GM21360 (cell line): Measurements from ENCODE around the gene TMEM132E.

ENCODE experiments used
- ATAC-seq: cut with Tn5 transposase; IDR thresholded peaks from one replicate; pipeline ENCODE4 v1.9.1; 2021; ENCODE audit warnings: mild to moderate bottlenecking, moderate library complexity; ENCODE audit not compliant: unreplicated experiment

The TMEM132E gene

DNA sequence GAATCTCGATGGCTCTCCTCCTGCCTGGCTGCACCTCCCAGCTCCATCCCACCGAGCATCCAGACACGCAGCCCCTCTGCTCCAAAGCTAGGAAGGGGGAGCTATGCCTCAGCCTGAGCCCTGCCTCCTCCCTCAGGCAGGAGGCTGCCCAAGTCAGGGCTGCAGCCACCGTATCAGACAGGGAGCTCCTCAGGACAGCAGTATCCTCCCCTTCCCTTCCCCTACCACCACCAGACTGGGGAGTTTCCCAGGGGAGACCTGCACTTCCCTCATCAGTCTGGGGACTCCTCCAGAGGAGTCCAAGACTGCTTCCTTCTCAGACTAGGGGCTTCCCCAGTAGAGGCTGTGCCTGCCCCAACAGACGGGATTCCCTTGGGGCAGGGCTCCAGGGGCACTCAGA is 17.5 kb downstream of the TMEM132E start:
- no peak for ATAC-seq

DNA sequence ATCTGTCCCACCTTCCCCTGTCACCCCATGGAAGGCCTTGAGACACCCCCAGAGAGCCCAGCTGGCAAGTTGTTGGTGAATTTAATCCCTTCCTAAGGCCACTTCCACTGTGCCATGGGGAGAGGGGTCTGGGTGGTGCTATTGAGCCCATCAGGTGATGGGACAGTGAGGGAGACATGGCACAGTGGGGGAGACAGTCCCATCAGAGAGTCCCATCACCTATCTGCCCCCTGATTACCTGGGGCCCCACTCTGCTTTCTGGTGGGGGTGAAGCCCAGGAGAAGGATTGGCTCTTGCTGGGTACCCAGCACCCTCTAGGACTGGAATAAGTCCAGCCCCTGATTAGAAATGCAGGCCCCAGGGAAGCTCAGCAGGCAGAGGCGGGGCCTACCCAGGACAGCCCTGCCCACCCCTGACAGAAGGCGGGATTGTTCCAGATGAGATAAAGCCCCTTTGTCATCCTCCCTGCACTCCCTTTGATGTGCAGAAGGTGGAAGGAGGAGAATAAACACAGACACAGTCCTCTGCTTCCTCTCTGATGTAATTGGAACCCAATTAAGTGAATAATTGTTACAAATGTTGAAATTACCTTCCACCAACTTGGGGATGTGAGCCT is 18.9 kb downstream of the TMEM132E start:
- ATAC-seq, result no peak

DNA sequence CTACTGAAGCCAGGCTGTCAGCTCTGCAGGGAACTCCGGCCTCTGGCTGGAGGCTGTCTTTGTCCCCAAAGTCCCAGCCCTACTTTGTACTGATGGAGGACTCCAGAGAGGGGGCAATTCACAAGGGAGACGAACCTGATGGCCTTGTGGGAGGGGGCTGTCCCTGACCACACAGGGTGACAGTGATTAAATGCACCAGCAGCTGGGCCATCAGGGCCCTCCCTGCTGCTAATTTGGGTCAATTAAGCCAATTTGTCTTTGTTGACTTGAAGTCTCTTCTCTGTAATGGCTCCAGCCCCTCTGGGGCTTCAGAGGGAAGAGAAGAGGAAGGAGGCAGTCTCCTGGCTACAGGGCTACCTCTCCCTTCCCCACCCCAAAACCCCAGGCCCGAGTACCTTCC is 22.0 kb downstream of the TMEM132E start:
- no peak for ATAC-seq

DNA sequence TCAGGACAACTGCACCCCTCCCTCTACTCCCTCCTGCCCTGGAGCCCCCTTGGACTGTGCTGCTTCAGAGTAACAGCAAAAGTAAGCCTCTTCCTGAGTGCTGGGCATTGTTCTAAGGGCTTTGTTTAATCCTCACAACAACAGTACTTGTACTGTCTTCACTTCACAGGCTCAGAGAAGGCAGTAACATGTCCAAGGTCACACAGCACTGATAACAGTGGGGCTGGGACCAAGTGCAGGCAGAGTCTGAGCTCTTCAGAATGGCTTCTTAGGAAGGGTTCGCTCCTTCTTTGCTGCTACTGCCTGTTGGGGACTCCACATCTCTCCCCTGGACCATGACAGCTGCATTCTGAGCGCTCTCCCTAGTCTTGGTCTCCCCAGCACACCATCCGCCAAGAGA is 24.6 kb downstream of the TMEM132E start:
- no peak for ATAC-seq

DNA sequence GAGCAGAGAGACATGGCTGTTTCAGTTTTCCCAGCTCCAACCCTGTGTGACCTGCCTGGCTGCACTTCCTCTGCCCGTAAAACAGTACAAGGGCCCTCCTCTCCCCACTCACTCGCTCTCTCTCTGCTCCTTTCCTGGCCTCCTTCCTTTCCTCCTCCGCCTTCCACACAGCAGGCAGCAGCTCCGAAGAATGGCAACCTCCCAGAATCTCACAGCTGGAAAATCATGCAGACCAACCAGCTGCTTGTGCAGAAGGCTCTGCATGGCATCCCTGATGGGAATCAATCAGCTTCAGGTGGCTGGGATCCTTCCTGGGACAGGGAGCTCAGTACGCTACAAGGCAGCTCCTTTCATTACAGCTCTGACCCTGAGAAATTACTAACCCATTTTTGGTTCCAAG is 27.4 kb downstream of the TMEM132E start:
- no peak for ATAC-seq

DNA sequence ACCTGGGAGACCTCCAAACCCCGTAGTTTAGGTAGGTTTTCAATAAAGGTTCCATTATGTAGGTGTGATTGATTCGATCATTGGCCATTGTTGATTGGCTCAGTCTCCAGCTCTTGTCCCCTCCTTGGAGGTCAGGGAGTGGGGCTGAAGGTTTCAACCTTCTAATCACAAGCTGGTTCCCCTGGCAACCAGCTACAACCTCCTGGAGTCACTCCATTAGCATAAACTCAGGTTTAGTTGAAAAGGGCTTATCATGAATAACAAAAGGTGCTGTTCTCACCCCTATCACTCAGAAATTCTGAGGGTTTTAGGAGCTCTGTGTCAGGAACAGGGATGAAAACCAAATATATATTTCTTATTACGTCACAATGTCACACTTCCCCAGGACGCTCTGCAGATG is 28.5 kb downstream of the TMEM132E start:
- ATAC-seq, result no peak

DNA sequence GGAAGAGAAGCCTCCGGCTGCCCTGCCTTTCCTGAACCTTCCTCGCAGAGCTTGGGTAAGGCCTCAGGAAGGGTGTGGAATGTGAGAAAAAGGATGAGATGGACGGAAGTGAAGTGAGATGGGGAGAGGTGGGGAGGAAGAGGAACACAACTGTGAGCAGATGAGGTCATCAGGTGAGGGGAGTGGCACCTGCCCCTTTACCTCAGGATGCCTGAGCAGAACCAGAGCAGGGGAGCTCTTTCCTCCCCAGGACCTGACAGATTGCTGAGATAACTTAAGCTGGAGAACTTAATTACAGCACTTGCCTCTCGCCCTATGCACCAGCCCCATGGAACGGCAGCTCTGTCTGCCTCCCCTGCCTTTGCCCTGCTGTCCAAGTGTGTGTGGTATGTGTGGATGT is 29.8 kb downstream of the TMEM132E start:
- no peak for ATAC-seq

DNA sequence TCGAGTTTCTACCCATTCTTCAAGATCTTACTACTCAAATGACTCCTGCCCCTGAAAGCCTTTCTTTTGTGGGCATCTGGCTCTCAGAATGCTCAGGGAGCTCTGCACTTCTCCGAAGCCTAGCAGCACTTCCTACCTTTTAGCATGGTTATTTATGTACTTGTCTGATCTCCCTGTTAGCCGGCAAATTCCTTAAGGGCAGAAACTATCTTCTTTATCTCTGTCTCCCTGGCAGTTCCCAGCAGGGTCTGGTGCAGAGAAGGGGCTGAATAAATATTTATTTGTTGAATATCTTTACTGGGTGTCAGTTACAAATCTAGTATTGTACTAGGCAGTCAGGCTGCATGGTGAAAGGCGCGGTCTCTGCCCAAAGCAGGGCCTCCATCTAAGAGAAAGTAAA is 30.7 kb downstream of the TMEM132E start:
- no peak for ATAC-seq

DNA sequence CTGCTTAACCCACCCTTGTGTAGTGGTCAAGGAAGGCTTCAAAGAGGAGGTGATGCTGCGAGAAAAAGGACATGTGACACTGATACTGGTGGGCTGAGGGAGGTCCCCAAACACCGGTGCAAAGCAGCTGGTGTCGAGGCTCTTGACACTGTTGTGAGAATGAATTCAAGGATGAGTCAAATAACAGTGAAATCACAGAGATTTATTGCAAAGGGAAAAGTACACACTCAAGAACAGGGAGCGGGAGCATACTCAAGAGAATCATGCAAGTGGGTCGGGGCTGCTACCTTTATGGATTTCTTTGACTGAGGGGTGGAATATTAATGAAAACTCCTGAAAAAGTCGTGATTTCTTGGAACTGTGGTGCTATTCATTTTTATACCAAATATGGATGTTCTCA is 31.1 kb downstream of the TMEM132E start:
- ATAC-seq, result no peak

DNA sequence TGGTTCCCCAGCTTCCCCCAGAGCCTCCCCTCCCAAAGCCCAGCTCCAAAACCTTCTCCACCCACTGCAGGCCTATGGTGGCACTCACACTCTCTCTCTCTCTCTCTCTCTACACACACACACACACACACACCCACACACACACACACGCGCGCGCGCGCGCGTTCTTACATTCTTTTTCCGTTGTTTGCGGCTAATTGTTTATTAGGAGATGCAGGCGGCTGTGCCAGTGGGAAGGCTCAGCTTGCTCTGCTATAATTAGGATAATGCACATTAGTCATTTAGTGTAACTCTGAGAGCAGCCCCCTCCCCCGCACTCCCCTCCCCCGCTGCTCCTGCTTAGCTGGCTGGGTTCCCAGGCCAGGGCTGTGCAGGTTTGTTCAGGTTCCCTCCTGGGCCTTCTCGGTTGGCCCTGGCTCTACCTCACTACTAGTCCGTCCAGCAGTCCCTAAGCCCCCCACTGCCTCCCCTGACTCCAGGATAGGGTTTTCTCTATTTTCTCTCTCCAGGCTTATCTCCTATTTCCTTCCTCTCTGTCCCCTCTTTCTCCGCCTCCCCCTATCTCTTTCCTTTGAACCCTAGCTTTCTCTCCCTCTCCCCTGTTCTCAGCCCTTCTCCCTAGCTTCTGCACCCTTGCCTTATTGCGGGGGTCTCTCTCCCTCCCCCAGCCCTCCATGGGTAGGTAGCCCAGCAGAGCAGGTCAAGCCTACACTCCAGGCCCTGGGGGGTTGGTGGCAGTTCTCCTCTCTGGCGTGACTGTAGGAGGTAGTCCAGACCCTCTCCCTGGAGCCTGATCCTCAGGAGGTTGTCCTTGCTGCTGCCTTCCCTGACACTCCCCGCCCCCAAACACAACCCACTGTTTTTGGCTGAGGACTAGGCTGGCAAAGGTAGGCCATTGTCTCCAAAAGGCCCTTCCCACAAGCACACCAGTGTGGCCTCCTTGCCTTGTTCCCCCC is 34.0 kb downstream of the TMEM132E start:
- no peak for ATAC-seq

DNA sequence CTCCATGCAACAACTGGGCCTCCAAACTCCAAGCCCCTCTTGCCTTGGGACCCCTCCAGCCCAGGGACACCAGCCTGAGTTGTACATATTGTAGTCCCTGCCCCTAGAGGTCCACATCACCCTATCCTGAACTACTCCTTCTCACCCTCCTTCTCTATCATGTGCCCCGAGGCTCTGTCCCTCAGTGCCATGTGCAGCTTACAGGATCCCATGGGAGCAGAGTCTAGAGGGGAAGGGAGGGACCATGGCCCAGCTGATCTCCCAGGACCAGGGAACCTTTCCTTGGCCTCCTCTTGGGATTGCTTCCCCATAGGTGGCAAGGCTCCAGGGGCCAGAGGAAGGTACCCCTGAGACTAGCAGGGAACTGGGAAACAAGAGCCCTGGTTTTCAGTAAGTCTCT is 35.3 kb downstream of the TMEM132E start:
- no peak for ATAC-seq

DNA sequence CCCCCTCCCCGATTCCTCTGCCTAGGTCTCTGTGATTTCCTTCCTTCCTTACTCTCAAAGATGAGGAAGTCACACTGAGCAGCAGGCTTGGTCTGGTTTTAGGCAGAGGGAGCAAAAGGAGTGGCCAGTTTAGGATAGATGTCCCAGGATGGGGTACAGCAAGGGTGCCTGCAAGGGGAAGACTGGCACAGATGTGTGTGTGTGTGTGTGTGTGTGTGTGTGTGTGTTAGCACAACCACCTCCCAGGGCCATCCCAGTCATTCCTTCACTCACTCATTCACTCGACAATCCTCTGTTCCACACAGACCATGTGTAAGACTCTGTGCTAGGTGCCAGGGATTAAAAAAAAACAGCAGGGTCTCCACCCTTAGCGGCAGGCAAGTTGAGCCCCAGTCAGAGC is 35.9 kb downstream of the TMEM132E start:
- no peak for ATAC-seq

DNA sequence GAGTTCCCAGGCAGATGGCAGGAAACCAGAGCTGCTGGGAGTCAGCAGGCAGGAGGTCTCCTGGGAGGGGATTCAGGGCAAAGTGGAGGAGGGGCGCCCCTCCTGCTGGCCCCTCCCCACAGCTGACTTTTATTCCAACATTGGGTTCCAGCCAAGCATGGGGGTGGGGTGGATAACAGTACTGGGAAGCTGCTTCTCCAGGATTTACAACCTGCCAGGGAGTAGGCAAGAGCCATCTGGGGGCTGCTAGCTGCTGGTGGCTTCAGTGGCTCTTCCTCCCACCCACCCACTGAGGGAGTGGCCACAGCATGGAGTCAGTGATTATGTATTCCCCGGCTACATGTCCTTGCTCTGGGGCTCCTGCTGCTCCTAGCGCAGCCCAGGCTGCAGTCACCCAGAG is 36.8 kb downstream of the TMEM132E start:
- no peak for ATAC-seq

DNA sequence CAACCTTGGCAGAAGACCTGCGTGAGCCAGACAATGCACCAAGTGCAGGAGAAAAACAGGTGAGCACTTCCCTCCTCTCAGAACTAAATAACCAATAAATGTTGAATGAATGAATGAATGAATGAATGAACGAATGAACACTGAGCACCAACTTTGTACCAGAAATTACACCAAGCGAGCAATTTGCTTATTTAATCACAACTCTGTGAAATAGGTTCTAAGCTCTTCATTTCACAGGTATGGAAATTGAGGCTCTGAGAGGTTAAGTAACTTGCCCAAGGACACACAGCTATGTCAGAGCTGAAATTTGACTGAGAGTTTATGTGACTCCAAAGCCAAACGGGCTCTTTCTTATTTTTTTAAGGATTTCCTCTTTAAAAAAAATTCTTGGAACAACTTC is 38.0 kb downstream of the TMEM132E start:
- ATAC-seq, result no peak

DNA sequence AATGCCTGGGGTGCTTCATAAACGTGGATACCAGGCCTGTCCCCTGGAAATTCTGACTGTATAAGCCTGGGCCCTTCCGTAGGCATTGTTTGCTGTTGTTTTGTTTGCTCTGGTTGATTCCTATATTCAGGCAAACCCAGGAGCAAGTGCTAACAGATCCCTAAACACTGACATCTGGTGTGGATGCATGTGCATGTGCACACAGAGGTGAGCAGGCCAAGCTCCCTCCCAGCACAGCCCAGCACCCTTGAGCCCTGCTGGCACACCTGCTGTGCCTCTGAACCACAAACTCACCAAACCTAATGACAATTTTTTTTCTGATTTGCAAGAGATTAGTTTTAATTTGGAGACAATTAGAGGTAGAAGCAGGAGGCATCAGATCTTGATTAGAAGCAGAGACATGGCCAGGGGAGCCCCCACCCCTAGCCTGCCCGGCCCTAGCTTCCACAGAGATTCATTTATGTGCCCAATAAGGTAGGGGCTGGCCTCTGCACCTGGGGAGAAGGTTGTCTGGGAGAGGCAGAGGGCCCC is 40.4 kb downstream of the TMEM132E start:
- ATAC-seq, result no peak

DNA sequence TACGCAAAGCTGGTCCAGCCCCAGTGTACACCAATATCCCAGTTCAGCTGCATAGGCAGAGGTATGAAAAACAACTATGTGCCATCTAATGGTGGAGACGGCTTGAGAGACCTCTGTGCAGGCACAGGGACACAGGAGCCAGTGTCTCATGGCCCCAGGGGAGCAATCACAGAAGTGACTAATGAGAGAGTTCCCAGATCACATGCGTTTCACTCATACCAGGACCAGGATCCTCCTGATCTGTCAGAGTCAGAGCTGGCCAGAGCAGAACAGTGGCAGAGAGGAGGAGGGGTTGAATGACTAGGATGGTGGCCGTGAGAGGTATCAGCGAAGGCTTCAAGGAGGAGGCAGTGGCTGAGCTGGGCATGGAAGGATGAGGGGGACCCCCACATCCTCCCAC is 41.1 kb downstream of the TMEM132E start:
- no peak for ATAC-seq

DNA sequence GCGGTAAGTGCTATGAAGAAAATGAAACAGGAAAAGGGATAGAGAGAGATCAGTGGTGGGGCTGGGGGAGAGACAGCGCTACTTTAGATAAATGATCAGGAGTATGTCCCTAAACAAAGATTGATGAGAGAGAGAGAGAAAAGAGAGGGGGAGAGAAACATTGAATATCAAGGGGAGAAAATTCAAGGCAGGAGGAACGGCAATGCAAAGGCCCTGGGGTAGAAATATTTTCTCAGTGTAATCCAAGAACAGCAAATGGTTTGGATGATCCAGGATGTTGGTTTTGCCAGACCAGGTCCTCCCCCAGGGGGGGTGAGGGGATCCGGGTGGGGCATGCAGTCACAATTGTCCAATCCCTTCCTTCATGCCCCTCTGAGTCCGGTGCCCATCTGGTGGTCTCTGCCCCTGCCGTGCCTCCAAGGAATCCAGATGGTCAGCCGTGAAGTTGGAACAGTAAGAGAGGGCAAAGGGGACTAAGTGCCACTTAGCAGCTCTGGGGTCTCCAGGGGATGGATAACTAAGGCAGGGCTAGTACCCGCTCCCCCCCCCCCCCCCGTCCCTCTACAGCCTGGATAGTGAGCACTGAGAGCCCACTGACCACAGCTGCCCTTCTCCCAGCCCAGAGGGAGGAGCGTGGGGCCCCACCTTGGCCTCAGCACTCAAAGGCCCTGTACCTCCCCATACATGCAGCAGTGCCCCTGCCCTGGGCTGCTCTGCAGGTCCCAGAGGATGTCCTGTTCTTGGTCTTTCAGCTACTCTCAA is 43.7 kb downstream of the TMEM132E start:
- no peak for ATAC-seq

DNA sequence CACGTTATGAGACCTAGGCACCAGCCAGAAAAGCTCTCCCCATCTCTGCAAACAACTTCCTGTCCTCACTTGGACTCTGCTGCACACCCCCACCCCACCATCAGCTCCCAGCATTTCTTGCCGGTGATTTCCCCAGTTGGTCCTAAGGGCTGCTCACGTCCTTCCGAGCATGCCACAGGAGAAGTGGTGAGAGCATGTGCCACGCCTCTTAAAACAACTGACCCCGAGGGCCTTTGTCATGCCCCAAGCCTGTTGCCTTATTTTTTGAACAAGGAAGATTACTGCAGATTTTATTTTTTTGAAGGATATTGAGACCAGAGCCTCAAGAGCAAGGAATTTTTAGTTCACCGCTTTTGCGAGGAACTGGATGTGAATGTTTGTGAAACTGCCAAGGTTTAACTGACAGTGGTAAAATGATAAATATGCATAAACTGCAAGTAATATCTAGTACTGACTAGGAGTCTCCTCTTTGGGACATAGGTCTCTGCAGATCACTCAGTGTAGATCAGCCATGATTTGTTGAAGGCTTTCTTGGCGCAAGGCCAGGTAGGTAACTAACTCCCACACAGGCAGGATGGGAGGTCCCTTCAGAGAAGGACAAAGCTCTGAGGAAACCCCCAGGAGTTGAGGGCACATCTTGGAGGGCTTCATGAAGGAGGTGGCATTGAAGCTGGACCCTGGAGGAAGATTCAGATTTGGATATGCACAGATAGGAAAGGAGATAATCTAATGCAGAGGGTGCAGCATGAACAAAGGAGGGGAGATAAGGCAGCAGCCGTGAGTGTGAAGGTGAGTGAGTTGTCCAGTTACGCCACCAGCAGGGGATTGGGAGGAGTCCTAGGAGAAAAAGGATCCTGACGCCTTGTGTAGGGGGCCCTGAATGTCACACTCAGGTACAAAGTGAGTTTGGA is 44.7 kb downstream of the TMEM132E start:
- no peak for ATAC-seq

DNA sequence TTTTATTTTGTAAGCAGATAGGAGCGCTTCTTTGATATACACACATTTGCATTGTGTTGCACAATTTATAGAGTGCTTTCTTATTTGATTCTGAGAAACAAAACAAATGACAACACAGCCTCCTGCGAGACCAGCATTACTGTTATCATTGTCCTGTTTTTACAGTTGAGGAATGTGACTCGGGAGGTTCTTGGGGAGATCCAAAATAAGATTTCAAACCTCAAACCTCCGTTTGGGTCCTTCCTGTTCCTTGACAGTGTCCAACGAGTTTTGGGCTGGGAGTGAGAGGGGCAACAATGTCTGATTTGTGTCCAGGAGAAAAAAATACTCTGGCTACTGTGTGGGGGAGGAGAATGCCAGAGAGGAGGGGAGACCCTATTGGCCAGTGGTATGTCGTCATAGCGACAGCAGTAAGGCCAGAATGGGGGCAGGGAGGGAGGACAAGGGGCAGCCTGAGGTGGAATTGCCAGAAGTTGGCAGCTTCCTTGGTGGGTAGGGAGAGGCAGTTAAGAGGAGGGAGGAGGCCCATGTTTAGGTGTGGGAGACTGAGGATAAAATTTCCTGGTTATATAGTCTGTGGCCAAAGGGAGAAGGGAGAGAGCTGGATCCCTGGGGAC is 45.5 kb downstream of the TMEM132E start:
- no peak for ATAC-seq

DNA sequence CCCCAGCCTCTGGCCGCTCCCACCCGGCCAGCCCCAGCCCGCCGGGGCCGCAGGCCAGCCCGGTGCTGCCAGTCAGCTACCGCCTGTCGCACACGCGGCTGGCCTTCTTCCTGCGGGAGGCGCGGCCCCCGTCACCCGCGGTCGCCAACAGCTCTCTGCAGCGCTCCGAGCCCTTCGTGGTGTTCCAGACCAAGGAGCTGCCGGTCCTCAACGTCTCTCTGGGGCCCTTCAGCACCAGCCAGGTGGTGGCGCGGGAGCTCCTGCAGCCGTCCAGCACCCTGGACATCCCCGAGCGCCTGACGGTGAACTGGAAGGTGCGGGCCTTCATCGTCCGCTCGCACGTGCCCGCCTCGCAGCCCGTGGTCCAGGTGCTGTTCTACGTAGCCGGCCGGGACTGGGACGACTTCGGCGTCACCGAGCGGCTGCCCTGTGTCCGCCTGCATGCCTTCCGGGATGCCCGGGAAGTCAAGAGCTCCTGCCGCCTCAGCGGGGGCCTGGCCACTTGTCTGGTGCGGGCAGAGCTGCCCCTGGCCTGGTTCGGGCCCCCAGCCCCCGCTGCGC is 46.8 kb downstream of the TMEM132E start:
- no peak for ATAC-seq
